ENCODE measurements around the gene CASP9. TPM values are rescaled to one million over a fixed set of nuclear protein-coding genes. Genes with fewer than 3 reads are reported as not detected.
"Not testable (repeated sequence)": the region's sequence is repeated elsewhere in the genome, so short reads cannot be mapped to it uniquely, and the experiment has no call there.

CASP9 gene
- total RNA-seq, 1 donor from 2014 or later: 8.5 TPM

GRCh38 chr1:15460708-15461095 is 63.3 kb downstream of the CASP9 start:
- Mint-ChIP-seq H3K27me3 (ENCODE audit: low read depth, unreplicated experiment) (peaks cover 5% of the 10 kb centered on the region), H3K27ac (ENCODE audit: unreplicated experiment) (no peak overlapping the region), H3K4me3 (ENCODE audit: unreplicated experiment) (no peak overlapping the region), H3K9me3 (ENCODE audit: unreplicated experiment) (no peaks in the 10 kb centered on the region), H3K4me1 (ENCODE audit: low read depth, unreplicated experiment) (peaks cover 6% of the 10 kb centered on the region), H3K36me3 (ENCODE audit: low read depth, unreplicated experiment) (no peaks in the 10 kb centered on the region)
- Histone ChIP-seq H2AFZ (ENCODE audit: low read depth, low read length) (no peak overlapping the region), H3K79me2 (ENCODE audit: insufficient read depth, low read length) (no peaks in the 10 kb centered on the region), H3K36me3 (ENCODE audit: insufficient read depth, low read length) (no peaks in the 10 kb centered on the region), H3K4me1 (ENCODE audit: insufficient read depth, low read length) (no peaks in the 10 kb centered on the region), H4K20me1 (ENCODE audit: insufficient read depth, low read length) (no peaks in the 10 kb centered on the region), H3K9ac (ENCODE audit: low read length) (no peak overlapping the region), H3K27me3 (ENCODE audit: insufficient read depth, low read length) (no peaks in the 10 kb centered on the region), H3K4me3 (ENCODE audit: insufficient read depth, low read depth, low read length) (no peak overlapping the region), H3K27ac (ENCODE audit: low read depth, low read length) (no peak overlapping the region), H3K4me2 (ENCODE audit: low read length) (no peak overlapping the region), H3K9me3 (ENCODE audit: insufficient read depth, low read depth, low read length) (no peaks in the 10 kb centered on the region)
- DNase-seq (ENCODE audit: low read depth) (no peak), FAIRE-seq (no peak)
- TF ChIP-seq EZH2 (IDR thresholded peaks at IDR 0.05; ENCODE audit: insufficient read depth, low read length): no peak
- TF ChIP-seq CTCF (IDR thresholded peaks at IDR 0.05; ENCODE audit: insufficient read depth, low read depth, low read length): no peak

GRCh38 chr1:15459771-15460707 is 64.0 kb downstream of the CASP9 start:
- Histone ChIP-seq H3K27me3 (ENCODE audit: insufficient read depth, low read length) (no peaks in the 10 kb centered on the region), H3K27ac (ENCODE audit: low read depth, low read length) (no peak overlapping the region), H3K9me3 (ENCODE audit: insufficient read depth, low read depth, low read length) (no peaks in the 10 kb centered on the region), H3K9ac (ENCODE audit: low read length) (no peak overlapping the region), H4K20me1 (ENCODE audit: insufficient read depth, low read length) (no peaks in the 10 kb centered on the region), H3K4me2 (ENCODE audit: low read length) (no peak overlapping the region), H3K4me1 (ENCODE audit: insufficient read depth, low read length) (no peaks in the 10 kb centered on the region), H3K4me3 (ENCODE audit: insufficient read depth, low read depth, low read length) (no peak overlapping the region), H2AFZ (ENCODE audit: low read depth, low read length) (no peak overlapping the region), H3K36me3 (ENCODE audit: insufficient read depth, low read length) (no peaks in the 10 kb centered on the region), H3K79me2 (ENCODE audit: insufficient read depth, low read length) (no peaks in the 10 kb centered on the region)
- DNase-seq (ENCODE audit: low read depth) (peak; percentile 21), FAIRE-seq (no peak)
- Mint-ChIP-seq H3K27ac (ENCODE audit: unreplicated experiment) (no peak overlapping the region), H3K27me3 (ENCODE audit: low read depth, unreplicated experiment) (peaks cover 5% of the 10 kb centered on the region), H3K4me1 (ENCODE audit: low read depth, unreplicated experiment) (peaks cover 6% of the 10 kb centered on the region), H3K36me3 (ENCODE audit: low read depth, unreplicated experiment) (no peaks in the 10 kb centered on the region), H3K9me3 (ENCODE audit: unreplicated experiment) (no peaks in the 10 kb centered on the region), H3K4me3 (ENCODE audit: unreplicated experiment) (no peak overlapping the region)
- TF ChIP-seq CTCF (IDR thresholded peaks at IDR 0.05; ENCODE audit: insufficient read depth, low read depth, low read length) (no peak), EZH2 (IDR thresholded peaks at IDR 0.05; ENCODE audit: insufficient read depth, low read length) (no peak)

GRCh38 chr1:15458388-15458787 is 65.6 kb downstream of the CASP9 start:
- H3K9me3 ChIP-seq (ENCODE audit: insufficient read depth, low read depth, low read length); H2AFZ ChIP-seq (ENCODE audit: low read depth, low read length); DNase-seq (ENCODE audit: low read depth); H3K27ac Mint-ChIP-seq (ENCODE audit: unreplicated experiment); H3K4me1 Mint-ChIP-seq (ENCODE audit: low read depth, unreplicated experiment); H3K36me3 ChIP-seq (ENCODE audit: insufficient read depth, low read length); H4K20me1 ChIP-seq (ENCODE audit: insufficient read depth, low read length); H3K36me3 Mint-ChIP-seq (ENCODE audit: low read depth, unreplicated experiment); H3K4me3 Mint-ChIP-seq (ENCODE audit: unreplicated experiment); H3K9ac ChIP-seq (ENCODE audit: low read length); H3K27me3 ChIP-seq (ENCODE audit: insufficient read depth, low read length); H3K79me2 ChIP-seq (ENCODE audit: insufficient read depth, low read length); H3K27ac ChIP-seq (ENCODE audit: low read depth, low read length); FAIRE-seq; H3K9me3 Mint-ChIP-seq (ENCODE audit: unreplicated experiment); H3K27me3 Mint-ChIP-seq (ENCODE audit: low read depth, unreplicated experiment); H3K4me3 ChIP-seq (ENCODE audit: insufficient read depth, low read depth, low read length); H3K4me2 ChIP-seq (ENCODE audit: low read length): not testable (repeated sequence)
- H3K4me1 ChIP-seq (ENCODE audit: insufficient read depth, low read length): peaks cover 11% of the 10 kb centered on the region
